ENCODE measurements around the gene LEMD1.
A peak's percentile ranks its signal among the peaks of the same experiment; 100 is the strongest.

LEMD1 gene

GRCh38 chr1:205350124-205350523 lies 71.7 kb downstream of the LEMD1 start:
- Histone ChIP-seq H3K79me2 (ENCODE audit: low read length) (no peaks in the 10 kb centered on the region), H3K4me3 (ENCODE audit: low read length) (no peak overlapping the region), H3F3A (ENCODE audit: insufficient read depth, low read length) (peaks cover 24% of the 10 kb centered on the region), H3K4me2 (ENCODE audit: low read depth, low read length) (no peak overlapping the region), H3K9me2 (replicated peaks; ENCODE audit: insufficient read depth, low read length) (no peaks in the 10 kb centered on the region), H3K27me3 (replicated peaks; ENCODE audit: insufficient read depth, low read length) (no peaks in the 10 kb centered on the region), H3K27ac (ENCODE audit: low read length) (no peak overlapping the region), H4K20me1 (ENCODE audit: insufficient read depth, low read length) (no peaks in the 10 kb centered on the region), H3K4me1 (ENCODE audit: low read length) (peaks cover 32% of the 10 kb centered on the region), H3K9me3 (replicated peaks; ENCODE audit: insufficient read depth, low read length) (no peaks in the 10 kb centered on the region), H2AFZ (ENCODE audit: low read length) (no peak overlapping the region), H3K9ac (ENCODE audit: low read length) (no peak overlapping the region), H3K36me3 (replicated peaks; ENCODE audit: insufficient read depth, low read length) (no peaks in the 10 kb centered on the region)
- no peak for DNase-seq
- TF ChIP-seq EZH2phosphoT487 (IDR thresholded peaks at IDR 0.05; ENCODE audit: low read length) = no peak
- no peak for TF ChIP-seq CTCF (IDR thresholded peaks at IDR 0.05; ENCODE audit: low read length)
- TF ChIP-seq EZH2 (optimal IDR thresholded peaks at IDR 0.05; ENCODE audit: low read depth, low read length) = no peak

GRCh38 chr1:205348554-205349487 lies 73.0 kb downstream of the LEMD1 start:
- DNase-seq = peak; percentile 81
- Histone ChIP-seq H3K4me2 (ENCODE audit: low read depth, low read length) (peak overlapping the region; percentile 58), H3K4me3 (ENCODE audit: low read length) (no peak overlapping the region), H2AFZ (ENCODE audit: low read length) (peak overlapping the region; percentile 27), H4K20me1 (ENCODE audit: insufficient read depth, low read length) (no peaks in the 10 kb centered on the region), H3K27ac (ENCODE audit: low read length) (peak overlapping the region; percentile 85), H3K9me2 (replicated peaks; ENCODE audit: insufficient read depth, low read length) (no peaks in the 10 kb centered on the region), H3F3A (ENCODE audit: insufficient read depth, low read length) (peaks cover 24% of the 10 kb centered on the region), H3K9me3 (replicated peaks; ENCODE audit: insufficient read depth, low read length) (no peaks in the 10 kb centered on the region), H3K79me2 (ENCODE audit: low read length) (no peaks in the 10 kb centered on the region), H3K4me1 (ENCODE audit: low read length) (peaks cover 32% of the 10 kb centered on the region), H3K27me3 (replicated peaks; ENCODE audit: insufficient read depth, low read length) (0 out of 2 replicates have a peak, but pooled peaks cover 4% of the 10 kb centered on the region), H3K9ac (ENCODE audit: low read length) (peak overlapping the region; percentile 25), H3K36me3 (replicated peaks; ENCODE audit: insufficient read depth, low read length) (no peaks in the 10 kb centered on the region)
- no peak for TF ChIP-seq CTCF (IDR thresholded peaks at IDR 0.05; ENCODE audit: low read length)
- TF ChIP-seq EZH2phosphoT487 (IDR thresholded peaks at IDR 0.05; ENCODE audit: low read length) = no peak
- no peak for TF ChIP-seq EZH2 (optimal IDR thresholded peaks at IDR 0.05; ENCODE audit: low read depth, low read length)

GRCh38 chr1:205346956-205347574 lies 74.8 kb downstream of the LEMD1 start:
- no peak overlapping the region for H3K27ac ChIP-seq (ENCODE audit: low read length)
- H3K9ac ChIP-seq (ENCODE audit: low read length) = no peak overlapping the region
- H3K4me3 ChIP-seq (ENCODE audit: low read length) = no peak overlapping the region
- H3K79me2 ChIP-seq (ENCODE audit: low read length) = no peaks in the 10 kb centered on the region
- TF ChIP-seq EZH2 (optimal IDR thresholded peaks at IDR 0.05; ENCODE audit: low read depth, low read length) = no peak
- no peaks in the 10 kb centered on the region for H3K9me2 ChIP-seq (replicated peaks; ENCODE audit: insufficient read depth, low read length)
- no peaks in the 10 kb centered on the region for H4K20me1 ChIP-seq (ENCODE audit: insufficient read depth, low read length)
- no peak overlapping the region for H3K4me2 ChIP-seq (ENCODE audit: low read depth, low read length)
- DNase-seq = no peak
- peaks cover 32% of the 10 kb centered on the region for H3K4me1 ChIP-seq (ENCODE audit: low read length)
- no peak overlapping the region for H2AFZ ChIP-seq (ENCODE audit: low read length)
- peaks cover 24% of the 10 kb centered on the region for H3F3A ChIP-seq (ENCODE audit: insufficient read depth, low read length)
- H3K36me3 ChIP-seq (replicated peaks; ENCODE audit: insufficient read depth, low read length) = no peaks in the 10 kb centered on the region
- no peaks in the 10 kb centered on the region for H3K9me3 ChIP-seq (replicated peaks; ENCODE audit: insufficient read depth, low read length)
- 0 out of 2 replicates have a peak, but pooled peaks cover 4% of the 10 kb centered on the region for H3K27me3 ChIP-seq (replicated peaks; ENCODE audit: insufficient read depth, low read length)
